ENCODE measurements around the gene MEGF8. TPM values are rescaled to one million over a fixed set of nuclear protein-coding genes. Genes with fewer than 3 reads are reported as not detected.
A peak's percentile ranks its signal among the peaks of the same experiment; 100 is the strongest.

MEGF8 gene
- total and polyA plus RNA-seq, 9 of the 15 experiments (the other 6 are each of a cell fraction or from before 2014, with no cell fraction given) = 0.28 to 13.1 (median 3.0) TPM

DNA sequence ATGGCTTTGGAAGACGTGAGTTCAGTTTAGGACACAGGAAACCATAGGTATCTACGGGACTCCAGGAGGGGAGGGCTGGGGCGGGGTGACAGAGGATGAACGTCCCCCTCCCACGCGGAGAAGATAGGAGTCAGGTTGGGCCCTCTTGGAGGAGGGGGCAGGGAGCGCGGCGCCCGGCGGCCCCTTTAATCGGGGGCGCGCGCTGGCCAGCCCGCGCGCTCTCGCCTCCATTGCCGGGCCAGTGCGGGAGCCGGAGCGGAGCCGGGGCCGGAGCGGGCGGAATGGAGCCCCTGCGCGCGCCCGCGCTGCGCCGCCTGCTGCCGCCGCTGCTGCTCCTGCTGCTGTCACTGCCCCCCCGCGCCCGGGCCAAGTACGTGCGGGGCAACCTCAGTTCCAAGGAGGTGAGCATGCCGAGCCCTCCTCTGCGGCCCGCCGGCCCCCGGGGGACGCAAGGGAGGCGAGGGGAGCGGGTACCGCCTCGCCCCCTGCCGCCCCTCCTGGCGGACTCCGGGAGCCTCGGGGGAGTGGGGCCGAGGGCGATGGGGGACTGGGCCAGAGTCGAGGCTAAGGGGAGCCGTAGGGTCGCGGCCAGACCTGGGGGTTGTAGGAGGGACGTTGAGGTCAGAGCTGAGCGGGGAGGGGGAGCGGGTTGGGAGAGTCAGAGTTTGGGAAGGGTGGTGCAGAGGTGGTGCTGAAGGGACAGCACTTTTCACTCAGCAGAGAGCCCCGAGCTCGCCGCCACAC lies 12.2 kb upstream of the MEGF8 start, which contains the start of gene TMEM145 (continued):
- TF ChIP-seq ERF (CRISPR knock-in tag; IDR thresholded peaks at IDR 0.05) = no peak
- no peak for TF ChIP-seq MYC (IDR thresholded peaks at IDR 0.05; ENCODE audit: low read depth, low read length)
- TF ChIP-seq MYC (CRISPR knock-in tag; IDR thresholded peaks at IDR 0.05; ENCODE audit: borderline replicate concordance, low read depth) = no peak
- TF ChIP-seq, protein P1, sequence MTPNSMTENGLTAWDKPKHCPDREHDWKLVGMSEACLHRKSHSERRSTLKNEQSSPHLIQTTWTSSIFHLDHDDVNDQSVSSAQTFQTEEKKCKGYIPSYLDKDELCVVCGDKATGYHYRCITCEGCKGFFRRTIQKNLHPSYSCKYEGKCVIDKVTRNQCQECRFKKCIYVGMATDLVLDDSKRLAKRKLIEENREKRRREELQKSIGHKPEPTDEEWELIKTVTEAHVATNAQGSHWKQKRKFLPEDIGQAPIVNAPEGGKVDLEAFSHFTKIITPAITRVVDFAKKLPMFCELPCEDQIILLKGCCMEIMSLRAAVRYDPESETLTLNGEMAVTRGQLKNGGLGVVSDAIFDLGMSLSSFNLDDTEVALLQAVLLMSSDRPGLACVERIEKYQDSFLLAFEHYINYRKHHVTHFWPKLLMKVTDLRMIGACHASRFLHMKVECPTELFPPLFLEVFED (CRISPR knock-in tag; conservative IDR thresholded peaks at IDR 0.05) = no peak
- TF ChIP-seq, protein P2, sequence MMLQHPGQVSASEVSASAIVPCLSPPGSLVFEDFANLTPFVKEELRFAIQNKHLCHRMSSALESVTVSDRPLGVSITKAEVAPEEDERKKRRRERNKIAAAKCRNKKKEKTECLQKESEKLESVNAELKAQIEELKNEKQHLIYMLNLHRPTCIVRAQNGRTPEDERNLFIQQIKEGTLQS (IDR thresholded peaks at IDR 0.05) = no peak
- TF ChIP-seq, protein P2 (CRISPR knock-in tag; conservative IDR thresholded peaks at IDR 0.05) = no peak
- TF ChIP-seq, protein P3, sequence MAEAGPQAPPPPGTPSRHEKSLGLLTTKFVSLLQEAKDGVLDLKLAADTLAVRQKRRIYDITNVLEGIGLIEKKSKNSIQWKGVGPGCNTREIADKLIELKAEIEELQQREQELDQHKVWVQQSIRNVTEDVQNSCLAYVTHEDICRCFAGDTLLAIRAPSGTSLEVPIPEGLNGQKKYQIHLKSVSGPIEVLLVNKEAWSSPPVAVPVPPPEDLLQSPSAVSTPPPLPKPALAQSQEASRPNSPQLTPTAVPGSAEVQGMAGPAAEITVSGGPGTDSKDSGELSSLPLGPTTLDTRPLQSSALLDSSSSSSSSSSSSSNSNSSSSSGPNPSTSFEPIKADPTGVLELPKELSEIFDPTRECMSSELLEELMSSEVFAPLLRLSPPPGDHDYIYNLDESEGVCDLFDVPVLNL (CRISPR knock-in tag; IDR thresholded peaks at IDR 0.05; ENCODE audit: low read depth) = no peak
- TF ChIP-seq, protein P4, sequence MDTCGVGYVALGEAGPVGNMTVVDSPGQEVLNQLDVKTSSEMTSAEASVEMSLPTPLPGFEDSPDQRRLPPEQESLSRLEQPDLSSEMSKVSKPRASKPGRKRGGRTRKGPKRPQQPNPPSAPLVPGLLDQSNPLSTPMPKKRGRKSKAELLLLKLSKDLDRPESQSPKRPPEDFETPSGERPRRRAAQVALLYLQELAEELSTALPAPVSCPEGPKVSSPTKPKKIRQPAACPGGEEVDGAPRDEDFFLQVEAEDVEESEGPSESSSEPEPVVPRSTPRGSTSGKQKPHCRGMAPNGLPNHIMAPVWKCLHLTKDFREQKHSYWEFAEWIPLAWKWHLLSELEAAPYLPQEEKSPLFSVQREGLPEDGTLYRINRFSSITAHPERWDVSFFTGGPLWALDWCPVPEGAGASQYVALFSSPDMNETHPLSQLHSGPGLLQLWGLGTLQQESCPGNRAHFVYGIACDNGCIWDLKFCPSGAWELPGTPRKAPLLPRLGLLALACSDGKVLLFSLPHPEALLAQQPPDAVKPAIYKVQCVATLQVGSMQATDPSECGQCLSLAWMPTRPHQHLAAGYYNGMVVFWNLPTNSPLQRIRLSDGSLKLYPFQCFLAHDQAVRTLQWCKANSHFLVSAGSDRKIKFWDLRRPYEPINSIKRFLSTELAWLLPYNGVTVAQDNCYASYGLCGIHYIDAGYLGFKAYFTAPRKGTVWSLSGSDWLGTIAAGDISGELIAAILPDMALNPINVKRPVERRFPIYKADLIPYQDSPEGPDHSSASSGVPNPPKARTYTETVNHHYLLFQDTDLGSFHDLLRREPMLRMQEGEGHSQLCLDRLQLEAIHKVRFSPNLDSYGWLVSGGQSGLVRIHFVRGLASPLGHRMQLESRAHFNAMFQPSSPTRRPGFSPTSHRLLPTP (IDR thresholded peaks at IDR 0.05; ENCODE audit: borderline replicate concordance, extremely low read depth, insufficient read length) = no peak
- TF ChIP-seq, protein P5, sequence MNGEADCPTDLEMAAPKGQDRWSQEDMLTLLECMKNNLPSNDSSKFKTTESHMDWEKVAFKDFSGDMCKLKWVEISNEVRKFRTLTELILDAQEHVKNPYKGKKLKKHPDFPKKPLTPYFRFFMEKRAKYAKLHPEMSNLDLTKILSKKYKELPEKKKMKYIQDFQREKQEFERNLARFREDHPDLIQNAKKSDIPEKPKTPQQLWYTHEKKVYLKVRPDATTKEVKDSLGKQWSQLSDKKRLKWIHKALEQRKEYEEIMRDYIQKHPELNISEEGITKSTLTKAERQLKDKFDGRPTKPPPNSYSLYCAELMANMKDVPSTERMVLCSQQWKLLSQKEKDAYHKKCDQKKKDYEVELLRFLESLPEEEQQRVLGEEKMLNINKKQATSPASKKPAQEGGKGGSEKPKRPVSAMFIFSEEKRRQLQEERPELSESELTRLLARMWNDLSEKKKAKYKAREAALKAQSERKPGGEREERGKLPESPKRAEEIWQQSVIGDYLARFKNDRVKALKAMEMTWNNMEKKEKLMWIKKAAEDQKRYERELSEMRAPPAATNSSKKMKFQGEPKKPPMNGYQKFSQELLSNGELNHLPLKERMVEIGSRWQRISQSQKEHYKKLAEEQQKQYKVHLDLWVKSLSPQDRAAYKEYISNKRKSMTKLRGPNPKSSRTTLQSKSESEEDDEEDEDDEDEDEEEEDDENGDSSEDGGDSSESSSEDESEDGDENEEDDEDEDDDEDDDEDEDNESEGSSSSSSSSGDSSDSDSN (IDR thresholded peaks at IDR 0.05; ENCODE audit: borderline replicate concordance in 1 of 2, low read depth in 2 of 2, low read length in 2 of 2) = no peak; a peak in 1 of 4 replicates
- no peak for TF ChIP-seq ARID2 (IDR thresholded peaks at IDR 0.05)
- TF ChIP-seq CBX1 (IDR thresholded peaks at IDR 0.05; ENCODE audit: low read depth) = 0 out of 2 replicates have a peak, but pooled peaks have one; percentile 40
- TF ChIP-seq GABPB2 (CRISPR knock-in tag; conservative IDR thresholded peaks at IDR 0.05) = no peak
- no peak for TF ChIP-seq NFIC (IDR thresholded peaks at IDR 0.05)
- no peak for TF ChIP-seq E2F3 (CRISPR knock-in tag; IDR thresholded peaks at IDR 0.05)
- TF ChIP-seq SMAD1 (IDR thresholded peaks at IDR 0.05; ENCODE audit: low read depth, low read length, partially characterized antibody) = no peak
- TF ChIP-seq PRMT5 (CRISPR knock-in tag; IDR thresholded peaks at IDR 0.05) = peak; percentile 27; the same call in 1 of the 2 replicates
- no peak for TF ChIP-seq ZNF561 (CRISPR knock-in tag; conservative IDR thresholded peaks at IDR 0.05)
- no peak for TF ChIP-seq SMAD2 (IDR thresholded peaks at IDR 0.05; ENCODE audit: low read depth, low read length)
- no peak for TF ChIP-seq CBX2 (IDR thresholded peaks at IDR 0.05; ENCODE audit: insufficient read depth, low read length, poor library complexity, severe bottlenecking)

Data from K562 (cell line).